GM12878 (cell line): Measurements from ENCODE around the gene TRIM13. TPM values are rescaled to one million over a fixed set of nuclear protein-coding genes. Genes with fewer than 3 reads are reported as not detected.

ENCODE experiments used
- ATAC-seq: fragments of 200-7000 bp; cut with Tn5 transposase; 3 replicates; pipeline ENCODE4 v1.9.1; 2020; ENCODE audit warnings: mild to moderate bottlenecking, moderate library complexity
- BruUV-seq: library from RNA; stranded (reverse); fragments of 400-500 nt; replicated peaks from 2 replicates; lab custom pipeline; 2021; lab: Mats Ljungman, UMichigan
- CTCF ChIA-PET: fragments of 300-600 bp; sonication (Branson Sonifier 250); formaldehyde crosslinking; extraction: SDS; loops from one replicate; lab custom pipeline; 2021; ENCODE audit warnings: inconsistent platforms; lab: Yijun Ruan, JAX
- POLR2A ChIA-PET: fragments of 350-600 bp; formaldehyde crosslinking; extraction: SDS; loops from one replicate; lab custom pipeline; 2021; ENCODE audit warnings: inconsistent platforms; lab: Charles Lee
- RAD21 ChIA-PET: fragments of 300-600 bp; sonication (Branson Sonifier 250); formaldehyde crosslinking; loops from one replicate; lab custom pipeline; 2023; ENCODE audit warnings: antibody characterized with exemption; ENCODE audit not compliant: unreplicated experiment; lab: Charles Lee
- SMC1A ChIA-PET: fragments of 300-600 bp; sonication (Branson Sonifier 250); formaldehyde crosslinking; loops from one replicate; lab custom pipeline; 2023; ENCODE audit not compliant: unreplicated experiment, uncharacterized antibody; lab: Charles Lee
- DNase-seq: peaks from one replicate; pipeline ENCODE4 v3.0.0-alpha.2; 2011; ENCODE audit warnings: low read depth, low spot score
- FAIRE-seq: peaks from 3 replicates; lab custom pipeline; 2011; peaks lifted over from hg19 to GRCh38; lab: Jason Lieb, UNC
- H2AFZ ChIP-seq: 2 replicates; pipeline ENCODE4 v1.6.0; 2011; ENCODE audit warnings: low read depth, low read length, control low read depth; ENCODE audit not compliant: control insufficient read depth
- H3K27ac ChIP-seq: 2 replicates; pipeline ENCODE4 v1.5.1; 2011; ENCODE audit warnings: control low read depth; ENCODE audit not compliant: control insufficient read depth, insufficient read depth
- H3K27me3 ChIP-seq, 2 experiments: replicated peaks in 1 of 2; 2 replicates each; pipeline versions ENCODE4 v1.6.0 to v1.6.1; 2011; ENCODE audit warnings: low read length in 1 of 2; ENCODE audit not compliant: control insufficient read depth in 2 of 2, insufficient read depth in 2 of 2
- H3K36me3 ChIP-seq, 2 experiments: 2 replicates each; pipeline ENCODE4 v1.5.1; 2011; ENCODE audit warnings: low read length in 1 of 2; ENCODE audit not compliant: control insufficient read depth in 2 of 2, insufficient read depth in 2 of 2
- H3K4me1 ChIP-seq: 2 replicates; pipeline ENCODE4 v1.6.1; 2011; ENCODE audit warnings: mild to moderate bottlenecking, low read length, moderate library complexity, mixed read lengths; ENCODE audit not compliant: control insufficient read depth, insufficient read depth
- H3K4me2 ChIP-seq: 2 replicates; pipeline ENCODE4 v1.6.0; 2011; ENCODE audit warnings: control low read depth; ENCODE audit not compliant: control insufficient read depth, insufficient read depth
- H3K4me3 ChIP-seq: fragments of 200-600 bp; sonication (generic); 2 replicates; pipeline ENCODE4 v1.5.1; 2016
- H3K79me2 ChIP-seq: 2 replicates; pipeline ENCODE4 v1.6.0; 2011; ENCODE audit warnings: low read length; ENCODE audit not compliant: control insufficient read depth, insufficient read depth
- H3K9ac ChIP-seq: 2 replicates; pipeline ENCODE4 v1.8.0; 2011; ENCODE audit warnings: low read length, control low read depth, mixed read lengths; ENCODE audit not compliant: control insufficient read depth, insufficient read depth
- H3K9me3 ChIP-seq: replicated peaks from 3 replicates; pipeline ENCODE4 v1.5.1; 2011; ENCODE audit warnings: mild to moderate bottlenecking, low read length; ENCODE audit not compliant: control insufficient read depth, insufficient read depth
- H4K20me1 ChIP-seq: 2 replicates; pipeline ENCODE4 v1.6.0; 2011; ENCODE audit not compliant: control insufficient read depth, insufficient read depth
- BACH1 ChIP-seq: fragments of 450-650 bp; IDR thresholded peaks from 2 replicates; pipeline ENCODE4 v1.6.1; 2017; ENCODE audit warnings: mild to moderate bottlenecking, borderline replicate concordance
- CBX5 ChIP-seq: sonication (generic); IDR thresholded peaks from 2 replicates; pipeline ENCODE4 v1.6.1; 2016; ENCODE audit warnings: low read depth, moderate library complexity, mild to moderate bottlenecking, inconsistent platforms
- CREB1 ChIP-seq: IDR thresholded peaks from 2 replicates; pipeline ENCODE4 v1.6.1; 2012; ENCODE audit warnings: low read depth, mild to moderate bottlenecking, inconsistent platforms
- IKZF1 ChIP-seq: fragments of 450-650 bp; conservative IDR thresholded peaks from 2 replicates; pipeline ENCODE4 v1.6.1; 2017; ENCODE audit warnings: antibody characterized with exemption, mild to moderate bottlenecking
- RUNX3 ChIP-seq: IDR thresholded peaks from 2 replicates; pipeline ENCODE4 v1.6.1; 2012; ENCODE audit warnings: low read length, inconsistent platforms
- SIN3A ChIP-seq: IDR thresholded peaks from 2 replicates; pipeline ENCODE4 v1.6.1; 2012; ENCODE audit warnings: low read depth, low read length, improper control_type of control experiment
- SIX5 ChIP-seq: IDR thresholded peaks from 2 replicates; pipeline ENCODE4 v1.6.1; 2011; ENCODE audit warnings: mild to moderate bottlenecking, low read depth, low read length, moderate library complexity; ENCODE audit not compliant: severe bottlenecking
- SPI1 ChIP-seq: IDR thresholded peaks from 2 replicates; pipeline ENCODE4 v1.6.1; 2011; ENCODE audit warnings: low read depth, mild to moderate bottlenecking, low read length, moderate library complexity, borderline replicate concordance; ENCODE audit not compliant: insufficient read depth
- STAT3 ChIP-seq: IDR thresholded peaks from 2 replicates; pipeline ENCODE4 v1.6.1; 2011; ENCODE audit warnings: low read depth, low read length, improper control_type of control experiment
- YY1 ChIP-seq: IDR thresholded peaks from 2 replicates; pipeline ENCODE4 v1.6.1; 2011; ENCODE audit warnings: low read depth, mild to moderate bottlenecking, low read length
- ZBTB33 ChIP-seq: fragments of 450-650 bp; IDR thresholded peaks from 2 replicates; pipeline ENCODE4 v1.6.1; 2017; ENCODE audit warnings: mild to moderate bottlenecking
- WGBS: methylation state at CpG from one replicate; pipeline ENCODE4 v1.1.6; 2016; ENCODE audit warnings: low lambda C conversion rate; ENCODE audit not compliant: insufficient replicate concordance, insufficient coverage; ENCODE audit errors: missing lambda C conversion rate; 5-methylcytosine and 5-hydroxymethylcytosine counted together
- in situ Hi-C: fragments of 300-500 bp; cut with MboI; formaldehyde crosslinking; loops from 9 replicates; pipeline ENCODE4 v1.14.3; 2018; ENCODE audit warnings: mixed read lengths
- intact Hi-C: fragments of 100-400 bp; cut with micrococcal nuclease; formaldehyde crosslinking; loops from one replicate; pipeline ENCODE4 v1.14.2; 2022; ENCODE audit not compliant: unreplicated experiment
- polyA plus RNA-seq, 11 experiments: library from polyadenylated mRNA; depleted of rRNA in 4 of 11; unstranded in 6 of 11; stranded (reverse) in 5 of 11; fragments of >200 nt; fragmentation: Nextera tagmentation in 4 of 11; fragmentation: Illumina TruSeq in 1 of 11; extraction: Ambion mirVana in 4 of 11; extraction: Trizol in 1 of 11; gene quantifications; 1 replicate in 1 of 11; 2 replicates in 10 of 11; pipeline versions ENCODE4 v1.2.1 to v1.2.3, GENCODE V29; 2011 to 2016; ENCODE audit warnings: inconsistent platforms in 2 of 11, missing spikeins in 2 of 11, low read depth in 1 of 11
- total RNA-seq, 4 experiments: library from RNA; depleted of rRNA in 3 of 4; stranded (reverse); fragments of >200 nt in 3 of 4; fragmentation: Illumina TruSeq in 1 of 4; extraction: Trizol in 1 of 4; gene quantifications; 2 replicates each; pipeline versions ENCODE4 v1.2.1 to v1.2.3, GENCODE V29; 2013 to 2021

Gene TRIM13
- total and polyA plus RNA-seq, 10 of the 15 experiments (the other 5 are each of a cell fraction or from before 2014, with no cell fraction given) = 15.4 to 33.8 (median 21.0) TPM

- TF ChIP-seq RUNX3 (peak; percentile 63), SIX5 (no peak), CREB1 (no peak), CBX5 (no peak), ZBTB33 (no peak), BACH1 (no peak), YY1 (peak; percentile 65), IKZF1 (no peak), SIN3A (no peak)
Observed at GRCh38 chr13:49976314-49977258, 20.3 kb upstream of the TRIM13 start (continued).

- Histone ChIP-seq H3K27me3 (no peaks in the 10 kb centered on the region), H4K20me1 (no peaks in the 10 kb centered on the region), H2AFZ (no peak overlapping the region), H3K9ac (no peak overlapping the region), H3K79me2 (no peaks in the 10 kb centered on the region), H3K9me3 (no peaks in the 10 kb centered on the region), H3K4me1 (no peaks in the 10 kb centered on the region), H3K4me3 (no peak overlapping the region), H3K4me2 (no peak overlapping the region), H3K27ac (no peak overlapping the region), H3K36me3 (no peaks in the 10 kb centered on the region)
- in situ Hi-C loops = loop anchor here (5.0 kb wide), 4 partner anchors 549 to 1094 kb away; no protein-coding TSS in a partner anchor
- FAIRE-seq (no peak), DNase-seq (no peak), ATAC-seq (peak; percentile 46)
- ChIA-PET POLR2A (interaction anchor here (0.7 kb wide), 1 partner anchor 823 kb away, joined by 3 read pairs; no protein-coding TSS in a partner anchor), SMC1A (interaction anchor here (0.6 to 5.5 kb wide), 21 partner anchors 12 to 1657 kb away, joined by 3 to 44 read pairs (median 5); no protein-coding TSS in a partner anchor), CTCF (interaction anchor here (1.0 to 6.3 kb wide), 15 partner anchors 12 to 1092 kb away, joined by 3 to 56 read pairs (median 7); partner anchors contain the start of gene TRIM13), RAD21 (interaction anchor here (0.9 to 4.7 kb wide), 10 partner anchors 19 to 1091 kb away, joined by 3 to 56 read pairs (median 8); partner anchors contain the start of gene TRIM13)
- no TSS peak for BruUV-seq
- 63% methylated on average over 3 of the region's 3 CpGs for WGBS
- TF ChIP-seq SPI1 = 0 out of 2 replicates have a peak, but pooled peaks have one; percentile 7
- no peak for TF ChIP-seq STAT3
- peak; percentile 39; the same call in 1 of the 2 replicates for TF ChIP-seq YY1
- intact Hi-C loops = no loop called here
Observed at GRCh38 chr13:49977992-49978391, 18.9 kb upstream of the TRIM13 start.
